Ishikawa (cell line): ENCODE measurements around the gene NCAPH2.

Experiments
- CEBPB ChIP-seq: IDR thresholded peaks from 2 replicates; pipeline ENCODE4 v1.6.1; 2012
- EP300 ChIP-seq: IDR thresholded peaks from 2 replicates; pipeline ENCODE4 v1.6.1; 2012; ENCODE audit warnings: borderline replicate concordance
- FOXM1 ChIP-seq: IDR thresholded peaks from 2 replicates; pipeline ENCODE4 v1.6.1; 2012; ENCODE audit warnings: low read depth, borderline replicate concordance
- MAX ChIP-seq: IDR thresholded peaks from 2 replicates; pipeline ENCODE4 v1.6.1; 2012
- TAF1 ChIP-seq: IDR thresholded peaks from 2 replicates; pipeline ENCODE4 v1.6.1; 2012; ENCODE audit warnings: low read depth, mild to moderate bottlenecking
- TCF12 ChIP-seq: IDR thresholded peaks from 2 replicates; pipeline ENCODE4 v1.6.1; 2012; ENCODE audit warnings: low read depth
- ZBTB7A ChIP-seq: IDR thresholded peaks from 2 replicates; pipeline ENCODE4 v1.6.1; 2012; ENCODE audit warnings: low read depth

GRCh38 chr22:50486561-50487289 lies 21.3 kb upstream of the NCAPH2 start, which contains the start of gene MIOX:
- no peak for TF ChIP-seq CEBPB
- TF ChIP-seq ZBTB7A, result 0 out of 2 replicates have a peak, but pooled peaks have one; percentile 2
- no peak for TF ChIP-seq MAX
- TF ChIP-seq TCF12, result no peak
- TF ChIP-seq FOXM1, result no peak
- TF ChIP-seq EP300, result no peak
- TF ChIP-seq TAF1, result no peak
